DMS114 treated with DMSO at 0.1 percent for 48 hours (cell line): ENCODE results near the gene FOXK1.
A peak's percentile ranks its signal among the peaks of the same experiment; 100 is the strongest.

Experiments
- DNase-seq: peaks from one replicate; lab custom pipeline; 2025; ENCODE audit not compliant: unreplicated experiment; lab: John Stamatoyannopoulos, UW

The FOXK1 gene

DNA sequence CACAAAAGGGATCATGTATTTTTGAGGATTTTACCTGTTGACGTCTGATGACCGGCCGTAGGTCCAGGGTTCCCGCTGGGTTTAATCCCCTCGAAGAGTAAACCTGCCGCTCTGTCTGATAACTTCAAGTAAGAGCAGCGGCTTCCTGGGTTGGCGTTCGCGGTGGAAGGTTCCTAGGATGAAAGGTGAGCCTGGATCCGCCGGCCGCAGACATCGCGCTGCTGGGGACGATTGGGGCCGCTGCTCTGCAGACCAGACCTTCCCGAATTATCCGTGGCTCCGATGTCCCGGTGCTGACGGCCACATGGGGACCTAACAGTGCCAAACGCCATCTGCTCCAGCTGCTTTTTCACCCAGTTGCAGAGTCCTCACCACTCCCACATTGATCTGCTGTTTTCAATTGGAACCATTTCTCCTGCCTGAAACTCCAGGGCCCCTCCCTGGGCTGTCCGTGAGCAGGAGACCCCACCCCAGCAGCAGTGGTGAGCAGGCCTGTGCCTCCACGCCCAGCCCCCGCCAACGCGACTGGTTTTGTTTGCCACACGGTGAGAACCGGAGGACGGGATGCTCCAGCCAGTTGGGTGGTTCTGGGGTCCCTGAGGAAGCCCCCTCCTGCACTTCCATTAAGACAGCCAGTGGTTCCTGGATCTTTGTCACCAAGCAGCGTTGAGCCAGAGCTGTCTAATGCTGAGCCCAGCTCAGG is 81.1 kb downstream of the FOXK1 start:
- DNase-seq = no peak

DNA sequence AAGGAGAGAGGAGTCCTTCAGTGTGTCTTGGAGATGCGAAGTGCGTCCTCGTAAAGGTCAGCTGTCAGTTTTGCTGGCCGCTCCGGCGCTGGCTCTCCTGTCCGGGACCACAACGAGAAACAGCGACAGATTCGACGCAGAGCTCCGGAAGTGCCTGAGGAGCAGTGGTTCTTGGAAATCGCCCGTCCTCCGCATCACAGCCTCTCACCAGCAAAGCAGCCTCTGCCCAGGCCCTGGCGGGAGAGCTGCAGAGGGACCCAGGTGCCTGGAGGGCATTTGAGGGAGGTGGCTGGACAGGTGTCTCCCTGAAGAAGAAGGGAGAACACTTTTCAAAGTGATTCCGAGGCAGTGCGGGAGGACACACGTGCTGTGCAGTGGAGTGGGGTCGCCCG is 81.7 kb downstream of the FOXK1 start:
- DNase-seq = no peak

DNA sequence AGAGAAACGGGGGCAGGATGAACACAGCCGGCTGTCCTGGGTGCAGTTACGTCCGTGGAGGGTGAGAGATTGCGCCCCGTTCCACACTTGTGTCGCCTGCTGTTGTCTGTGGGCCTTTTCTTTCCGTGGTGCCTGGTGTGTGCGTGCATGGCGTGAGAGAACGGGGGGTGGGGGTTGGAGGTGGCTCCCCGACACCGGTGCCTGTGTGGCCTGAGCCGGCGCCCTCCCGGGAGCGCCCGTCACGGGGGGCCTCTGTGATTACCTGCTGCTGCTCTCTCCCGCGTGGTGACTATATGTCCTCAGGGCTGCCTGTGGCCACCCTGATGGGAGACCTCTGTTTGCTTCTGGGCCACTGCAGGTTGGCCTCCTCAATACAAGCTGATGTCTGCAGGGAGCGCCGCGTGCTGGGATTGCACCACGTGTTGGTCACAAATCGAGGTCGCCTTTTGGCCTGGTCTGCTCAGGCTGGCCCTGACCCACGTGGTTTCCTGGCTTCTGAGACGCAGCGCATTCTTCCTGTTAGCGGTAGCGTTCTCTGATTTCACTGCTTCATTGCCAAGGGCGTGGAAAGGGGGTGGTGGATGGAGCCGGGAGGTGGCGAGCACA is 82.4 kb downstream of the FOXK1 start:
- no peak for DNase-seq

DNA sequence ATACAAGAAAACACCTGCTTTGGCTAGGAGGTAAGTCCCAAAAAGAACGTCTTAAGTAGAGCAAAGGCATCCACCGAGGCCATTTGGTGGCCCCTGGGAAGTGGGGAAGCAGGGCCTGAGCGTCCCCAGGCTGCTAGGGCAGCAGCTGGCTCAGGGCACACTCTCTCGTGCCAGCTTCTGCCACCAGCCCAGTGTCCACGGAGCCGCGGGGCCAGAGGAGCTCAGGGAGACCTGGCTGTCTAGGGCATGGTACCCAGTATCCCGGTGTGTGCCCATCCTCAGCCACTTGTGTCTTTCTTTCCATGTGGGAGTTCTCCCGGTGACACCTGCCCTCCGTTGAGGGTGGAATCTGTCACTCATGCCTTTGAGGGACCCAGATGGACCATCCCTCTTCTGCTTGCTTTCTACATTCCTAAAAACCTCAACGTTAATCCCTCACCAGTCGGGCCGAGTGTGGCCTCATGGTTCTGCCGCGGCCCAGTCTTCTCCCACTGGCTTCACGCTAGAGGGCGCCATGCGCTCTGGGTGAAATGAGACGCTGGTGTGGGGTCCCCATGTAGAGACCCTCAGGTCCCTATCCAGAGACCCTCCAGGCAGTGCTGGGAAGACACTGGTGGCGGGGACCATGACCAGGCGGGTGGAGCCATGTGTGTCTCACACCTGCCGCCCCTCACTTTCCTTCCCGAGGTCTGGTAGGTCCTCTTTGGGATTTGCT is 83.8 kb downstream of the FOXK1 start:
- DNase-seq = no peak

DNA sequence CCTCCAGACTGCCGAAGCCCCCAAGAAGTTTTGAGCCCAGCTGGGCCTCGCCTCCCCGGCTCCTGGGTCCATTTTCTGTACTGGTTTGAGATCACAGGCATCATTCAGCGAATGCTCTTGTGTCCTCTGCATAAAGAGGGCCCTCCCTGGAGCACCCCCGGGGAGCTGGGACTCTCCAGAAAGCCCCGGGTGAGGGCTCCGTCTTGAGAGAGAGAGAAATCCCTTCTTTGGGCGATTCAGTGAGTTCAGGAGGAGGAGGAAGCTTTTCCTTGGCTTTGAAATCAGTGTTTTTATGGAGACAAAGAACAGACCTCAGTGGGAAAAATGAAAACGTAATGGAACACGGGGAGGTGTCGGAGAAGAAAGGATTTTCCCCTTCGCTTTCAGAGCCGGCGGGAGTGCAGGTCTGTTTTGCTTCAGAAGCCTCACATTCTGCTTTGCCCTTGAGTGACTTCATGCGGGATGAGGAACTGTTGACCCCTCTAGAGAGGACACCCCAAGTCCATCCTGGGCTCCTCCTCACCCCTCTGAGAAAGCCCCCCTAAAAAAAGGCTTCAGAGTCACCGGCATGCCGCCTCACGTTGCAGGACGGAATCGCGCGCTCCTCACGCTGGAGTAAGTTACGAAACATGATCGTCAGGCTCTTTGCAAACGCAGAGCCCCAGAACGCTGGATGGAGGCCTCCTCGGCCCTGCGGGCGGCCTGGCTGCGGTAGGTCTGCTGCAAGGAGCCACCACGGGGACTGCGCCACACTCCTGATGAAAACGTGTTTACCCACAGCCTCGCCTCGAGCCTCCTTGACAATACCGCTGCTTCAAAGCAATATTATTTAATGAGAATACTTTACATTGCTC is 84.8 kb downstream of the FOXK1 start:
- DNase-seq = no peak

DNA sequence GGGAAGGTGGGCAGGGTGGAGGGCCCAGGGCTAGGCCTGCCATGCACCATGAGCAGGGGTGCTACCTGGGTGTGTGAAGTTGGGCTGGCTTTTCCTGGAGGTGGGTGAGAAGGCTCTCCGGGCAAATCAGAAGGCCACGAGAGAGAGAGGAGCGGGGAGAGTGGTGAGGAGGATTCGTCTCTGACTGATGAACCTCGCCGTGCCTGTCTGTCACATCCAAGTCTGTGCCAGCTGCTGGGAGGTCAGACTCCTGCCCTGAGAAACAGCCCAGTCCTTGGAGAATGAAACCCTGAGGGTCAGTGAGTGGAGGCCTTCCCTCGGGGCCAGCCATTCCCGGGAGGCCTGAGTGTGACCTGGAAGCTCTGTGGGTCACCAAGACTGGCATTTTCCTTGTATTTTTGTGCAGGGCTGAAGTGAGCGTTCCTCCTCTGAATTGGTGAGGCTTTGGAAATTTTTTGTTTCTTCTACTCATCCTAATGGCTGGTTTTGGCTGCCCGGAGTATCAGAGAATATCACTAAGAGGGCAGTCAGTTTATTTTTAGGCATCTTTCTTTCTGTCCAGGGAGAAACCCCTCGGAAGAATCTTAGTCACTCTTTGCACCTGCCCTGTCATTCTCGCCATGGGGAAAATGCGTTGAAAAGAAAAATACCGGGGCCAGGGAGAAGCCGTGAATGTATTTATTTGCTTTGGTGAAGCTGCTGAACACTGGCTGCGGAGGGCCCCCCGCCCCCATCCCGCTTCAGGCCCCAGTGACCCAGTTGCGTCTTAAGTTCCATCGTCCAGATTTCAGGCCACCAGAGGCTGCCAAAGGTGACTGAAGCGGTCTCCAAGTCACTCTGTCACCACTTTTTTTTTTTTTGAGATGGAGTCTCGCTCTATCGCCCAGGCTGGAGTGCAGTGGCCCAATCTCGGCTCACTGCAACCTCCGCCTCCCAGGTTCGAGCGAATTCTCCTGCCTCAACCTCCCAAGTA is 86.8 kb downstream of the FOXK1 start:
- no peak for DNase-seq

DNA sequence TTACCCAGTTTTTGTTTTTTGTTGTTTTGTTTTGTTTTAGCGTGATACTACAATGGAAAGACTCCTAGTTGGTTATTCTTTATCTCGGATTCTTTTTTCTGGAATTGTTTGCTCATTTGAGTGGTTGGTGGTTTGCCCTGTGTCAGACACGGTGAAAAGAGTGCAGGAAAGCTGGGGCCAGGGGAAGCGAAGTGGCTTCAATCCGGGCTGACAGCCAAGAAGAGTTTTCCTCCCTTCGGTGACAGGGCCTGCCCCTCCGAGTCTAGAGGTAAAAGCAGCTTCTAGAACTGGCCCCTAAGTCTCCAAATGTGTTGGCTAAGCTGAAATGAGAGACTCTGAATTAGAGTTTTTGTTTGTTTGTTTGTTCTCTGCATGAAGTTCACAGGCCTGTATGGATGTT is 87.7 kb downstream of the FOXK1 start:
- DNase-seq = no peak

DNA sequence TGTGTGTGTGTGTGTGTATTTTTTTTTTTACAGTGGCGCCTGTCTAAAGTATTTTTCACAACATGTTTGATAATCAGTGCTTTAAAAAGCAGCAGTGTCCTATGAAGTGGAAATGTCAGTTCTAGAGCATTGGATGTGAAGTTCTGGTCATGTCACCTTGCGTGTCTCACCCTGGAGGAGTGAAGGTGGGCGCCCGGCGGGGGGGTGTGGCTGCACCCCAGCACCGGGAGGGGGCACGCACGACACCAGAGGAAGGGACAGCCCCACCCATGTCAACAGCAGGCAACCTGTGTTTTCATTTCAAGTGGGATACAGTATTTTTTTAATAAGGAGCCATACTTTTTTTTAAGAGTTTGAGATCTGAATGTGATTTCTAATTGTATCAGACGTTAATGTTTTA is 88.8 kb downstream of the FOXK1 start:
- DNase-seq = no peak

DNA sequence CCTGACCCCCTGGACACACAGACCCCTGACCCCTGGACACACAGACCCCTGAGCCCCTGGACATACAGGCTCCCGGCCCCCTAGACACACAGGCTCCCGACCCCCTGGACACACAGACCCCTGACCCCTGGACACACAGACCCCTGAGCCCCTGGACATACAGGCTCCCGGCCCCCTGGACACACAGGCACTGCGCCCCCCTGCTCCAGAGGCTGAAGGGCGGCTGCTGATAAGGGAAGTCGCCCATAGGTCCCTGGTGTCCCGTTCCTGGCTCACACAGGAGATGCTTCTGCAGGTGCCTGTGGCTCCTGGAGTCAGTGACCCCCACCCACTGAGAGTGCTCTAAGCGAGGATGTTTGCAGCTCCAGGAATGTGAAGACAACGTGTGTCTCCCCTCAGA is 89.6 kb downstream of the FOXK1 start:
- DNase-seq = no peak

DNA sequence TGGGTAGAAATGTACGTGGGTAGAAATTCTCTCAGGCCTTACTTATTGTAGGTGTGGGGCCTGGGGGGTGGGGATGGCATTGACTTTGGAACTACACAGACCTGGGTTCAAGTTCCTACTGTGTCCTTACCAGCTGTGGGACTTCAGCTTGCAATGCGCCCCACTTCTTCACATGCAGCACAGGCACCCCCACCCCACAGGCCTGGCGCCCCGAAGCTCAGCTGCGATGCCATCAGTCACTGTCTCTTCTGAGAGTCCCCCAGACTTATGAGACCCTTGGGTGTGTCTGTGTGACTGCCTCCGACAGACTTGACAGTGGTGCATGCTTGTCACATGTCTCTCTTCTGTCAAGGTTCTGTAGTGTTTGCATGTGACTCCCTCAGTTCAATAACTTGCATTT is 90.2 kb downstream of the FOXK1 start:
- no peak for DNase-seq

DNA sequence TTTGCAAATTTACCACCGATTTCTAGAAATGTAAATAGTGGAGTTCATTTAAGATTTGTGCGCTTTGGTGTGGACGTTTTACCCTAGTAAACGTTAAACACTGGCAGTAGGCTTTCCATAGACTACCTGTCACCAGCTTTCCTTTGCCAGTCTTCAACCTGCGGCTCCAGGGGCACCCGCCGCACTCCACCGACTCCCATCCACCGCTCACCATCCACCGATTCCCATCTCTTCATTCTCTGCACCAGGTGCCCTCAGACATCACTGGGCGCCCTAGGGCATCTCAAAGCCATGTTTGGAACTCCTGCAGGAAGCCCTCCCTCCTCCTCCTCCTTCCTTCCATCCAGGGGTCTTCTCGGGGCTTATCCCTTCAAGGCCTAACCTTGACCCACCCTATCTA is 91.9 kb downstream of the FOXK1 start:
- no peak for DNase-seq

DNA sequence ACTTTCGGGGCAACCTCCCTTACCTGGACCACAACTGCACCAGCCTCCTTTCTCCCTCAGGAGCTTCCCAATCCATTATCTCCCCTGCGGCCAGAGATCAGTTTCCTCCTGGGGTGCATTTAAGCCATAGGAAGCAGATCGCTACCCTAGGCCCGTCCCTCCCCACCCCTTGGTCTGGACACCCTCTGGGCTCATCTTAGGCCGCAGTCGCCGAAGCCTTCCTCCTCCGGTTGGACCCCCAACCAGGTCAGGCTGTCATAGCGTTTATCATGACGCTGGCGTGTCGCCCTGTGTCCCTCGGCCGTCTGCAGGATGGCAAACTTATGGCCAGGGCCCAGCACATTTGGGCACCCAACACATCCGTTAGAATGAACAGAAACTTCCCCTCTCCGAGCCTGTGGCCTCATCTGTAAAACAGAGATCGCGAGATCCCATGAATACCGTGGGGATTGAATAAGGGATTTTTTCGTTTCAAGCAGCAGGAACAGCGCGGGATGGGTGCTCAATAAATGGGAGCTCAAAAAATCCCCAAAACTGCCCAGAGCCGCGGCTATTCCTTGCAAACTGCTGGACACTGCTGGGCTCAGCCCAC is 92.7 kb downstream of the FOXK1 start:
- peak; percentile 55 for DNase-seq

DNA sequence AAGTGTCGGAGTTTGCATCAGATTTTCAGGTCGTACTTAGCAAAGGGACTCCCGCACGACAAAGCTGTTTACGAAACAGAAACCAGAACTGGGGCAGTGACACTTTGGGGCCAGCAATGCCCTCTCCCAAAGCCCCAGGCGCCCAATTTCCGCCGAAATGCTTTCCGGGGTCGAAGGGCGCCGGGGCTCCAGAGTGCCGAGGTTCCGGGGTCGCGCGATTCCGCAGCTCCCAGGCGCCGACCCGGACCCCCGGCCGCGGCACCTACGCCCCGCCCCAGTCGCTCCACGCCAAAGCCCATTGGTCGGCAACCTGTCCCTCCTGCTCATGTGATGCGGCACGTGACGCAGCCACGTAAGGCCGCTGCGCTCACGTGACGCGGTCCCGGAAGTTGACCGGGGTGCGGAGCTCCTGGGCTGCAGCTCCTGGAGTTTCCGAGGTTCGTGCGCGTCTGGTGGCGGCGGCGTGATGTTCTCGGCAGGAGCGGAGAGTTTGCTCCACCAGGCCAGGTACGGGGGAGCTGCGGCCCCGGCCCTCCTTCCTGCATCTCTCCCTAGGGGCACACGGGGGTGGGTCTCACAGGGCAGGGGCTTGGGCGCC is 93.3 kb downstream of the FOXK1 start, which contains the start of gene AP5Z1:
Gene AP5Z1 (plus strand): TSS at position 374 of the 598 bp plus-strand sequence. CDS start 93 bp downstream, at position 467.
- DNase-seq = peak; percentile 87

DNA sequence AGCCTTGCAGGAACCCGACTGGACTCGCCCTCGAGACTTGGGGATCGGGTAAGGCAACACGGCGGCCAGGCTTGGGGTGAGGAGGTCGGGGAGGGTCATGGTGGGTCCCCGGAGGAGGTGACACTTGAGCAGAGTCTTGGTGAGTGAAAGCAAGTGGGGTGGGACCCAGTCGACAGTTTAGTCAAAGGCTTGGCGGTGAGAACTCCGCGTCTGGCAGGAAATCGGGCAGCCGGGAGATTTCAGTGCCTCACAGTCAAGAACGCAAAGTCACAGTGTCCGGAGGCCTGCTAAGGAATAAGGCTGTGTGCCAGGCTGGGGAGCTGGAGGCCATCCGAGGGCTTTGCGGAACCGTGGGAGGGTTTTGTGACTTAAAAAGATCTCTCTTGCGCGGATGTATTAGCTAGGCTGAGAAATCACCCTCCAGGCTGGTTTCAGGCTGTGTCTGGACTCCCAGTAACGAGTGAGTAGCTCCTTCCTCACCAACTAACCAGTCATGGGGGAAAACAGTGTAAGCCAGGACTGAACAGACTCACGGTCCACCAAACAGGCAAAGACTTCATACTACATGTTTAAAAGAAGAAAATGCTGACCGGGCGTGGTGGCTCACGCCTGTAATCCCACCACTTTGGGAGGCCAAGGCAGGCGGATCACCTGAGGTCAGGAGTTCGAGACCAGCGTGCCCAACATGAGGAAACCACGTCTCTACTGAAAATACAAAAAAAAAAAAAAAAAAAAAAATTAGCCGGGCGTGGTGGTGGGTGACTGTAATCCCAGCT is 93.9 kb downstream of the FOXK1 start:
- DNase-seq = no peak

DNA sequence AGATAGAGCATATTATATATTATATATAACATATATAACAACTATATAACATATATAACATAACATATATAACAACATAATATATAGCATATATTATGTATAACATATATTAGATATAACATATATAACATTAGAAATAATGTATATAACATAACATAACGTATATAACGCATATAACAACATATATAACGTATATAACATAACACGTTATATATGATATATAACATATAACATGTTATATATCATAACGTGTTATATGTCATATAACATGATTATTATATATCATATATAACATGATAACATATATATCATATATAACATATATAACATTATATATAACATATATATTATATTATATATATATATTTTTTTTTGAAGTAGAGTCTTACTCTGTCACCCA is 97.0 kb downstream of the FOXK1 start:
- DNase-seq = no peak

DNA sequence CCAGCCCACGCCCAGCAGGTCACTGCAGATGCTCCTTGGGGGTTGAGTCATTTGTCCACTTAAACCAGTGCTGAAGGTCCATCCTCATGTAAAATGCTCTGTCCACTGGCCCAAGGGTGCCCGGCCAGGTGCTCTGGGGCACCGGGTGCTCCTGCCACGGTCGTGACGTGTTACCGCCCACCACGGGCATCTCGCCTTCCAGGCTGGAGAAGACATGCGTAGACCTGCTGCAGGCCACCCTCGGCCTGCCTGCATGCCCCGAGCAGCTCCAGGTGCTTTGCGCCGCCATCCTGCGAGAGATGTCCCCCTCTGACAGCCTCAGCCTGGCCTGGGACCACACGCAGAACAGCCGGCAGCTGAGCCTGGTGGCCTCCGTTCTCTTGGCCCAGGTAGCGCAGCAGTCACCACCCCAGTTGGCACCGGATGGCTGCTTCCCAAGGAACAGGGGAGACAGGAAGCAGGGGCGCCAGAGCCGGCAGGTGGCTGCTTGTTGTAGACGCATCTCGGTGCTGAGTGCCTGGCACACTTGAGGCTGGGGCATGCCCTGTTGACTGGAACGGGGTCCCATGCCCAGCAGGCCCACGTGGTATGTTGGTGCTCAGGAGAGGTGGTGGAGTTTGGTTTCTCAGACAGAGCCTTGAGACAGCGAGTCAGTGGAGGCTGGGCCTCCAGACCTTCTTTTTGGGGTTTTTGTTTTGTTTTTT is 99.4 kb downstream of the FOXK1 start:
- no peak for DNase-seq

DNA sequence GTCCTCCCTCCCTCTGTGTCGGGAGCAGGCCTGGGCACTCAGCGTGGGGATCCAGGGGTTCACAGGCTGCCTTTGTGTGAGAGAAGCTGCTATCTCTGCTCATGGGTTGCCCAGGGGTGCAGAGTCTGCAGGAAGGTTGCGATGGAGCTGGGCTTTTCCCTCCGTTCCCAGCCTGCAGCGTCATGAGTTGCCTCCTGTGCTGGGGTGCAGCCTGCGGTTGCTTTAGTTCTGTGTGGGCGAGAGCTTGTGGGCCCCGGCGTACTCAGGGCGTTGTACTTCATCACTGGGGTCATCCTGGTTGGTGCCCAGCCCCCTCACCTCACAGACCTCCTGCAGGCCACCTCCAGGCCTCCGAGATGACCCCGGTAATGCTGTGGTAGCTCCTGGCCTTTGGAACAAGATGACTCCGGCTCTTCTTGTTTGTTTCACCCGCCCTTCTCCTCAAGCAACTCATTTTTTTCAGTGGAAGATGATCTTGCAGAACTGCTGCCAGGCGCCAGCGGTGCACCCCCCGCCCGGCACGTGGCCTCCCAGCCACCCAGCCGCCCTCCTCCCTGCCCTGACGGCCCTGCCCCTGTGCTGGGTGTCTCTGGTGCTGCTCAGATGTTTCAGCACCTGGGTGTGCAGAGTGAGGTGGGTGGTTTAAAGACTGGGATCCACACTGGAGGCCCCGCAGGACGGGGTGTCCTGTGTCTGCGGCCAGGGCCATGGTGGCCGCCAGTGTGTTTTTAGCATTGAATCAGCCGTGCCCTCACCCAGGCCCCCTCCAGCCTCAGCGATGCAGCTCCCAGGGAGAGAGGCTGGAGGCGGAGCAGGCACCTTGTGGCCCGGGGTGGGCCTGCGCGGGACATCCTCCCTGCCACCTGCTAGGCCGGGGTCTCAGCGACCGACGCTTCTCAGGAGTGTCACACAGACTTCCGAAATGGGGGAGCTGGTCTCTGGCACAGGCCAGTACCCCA is 100.5 kb downstream of the FOXK1 start:
- no peak for DNase-seq
